Osteoblast (primary cell): Measurements from ENCODE around the gene IFI30. TPM values are rescaled to one million over a fixed set of nuclear protein-coding genes. Genes with fewer than 3 reads are reported as not detected.

Experiments used
- DNase-seq: peaks from one replicate; pipeline ENCODE4 v3.0.0; 2011; ENCODE audit warnings: low spot score, mixed read lengths; ENCODE audit not compliant: insufficient read length; ENCODE audit errors: missing footprints
- H2AFZ ChIP-seq: 2 replicates; pipeline ENCODE4 v1.6.0; 2011; ENCODE audit warnings: mild to moderate bottlenecking, low read length
- H3K27ac ChIP-seq: 2 replicates; pipeline ENCODE4 v1.5.1; 2011; ENCODE audit warnings: mild to moderate bottlenecking, low read depth, low read length, moderate library complexity
- H3K27me3 ChIP-seq: 2 replicates; pipeline ENCODE4 v1.6.0; 2012; ENCODE audit warnings: mild to moderate bottlenecking, control low read depth, inconsistent platforms, low read length, moderate library complexity; ENCODE audit not compliant: insufficient read depth
- H3K36me3 ChIP-seq: 2 replicates; pipeline ENCODE4 v1.5.1; 2011; ENCODE audit warnings: mild to moderate bottlenecking, low read length, control low read depth, moderate library complexity; ENCODE audit not compliant: insufficient read depth
- H3K4me1 ChIP-seq: 2 replicates; pipeline ENCODE4 v1.5.1; 2011; ENCODE audit warnings: mild to moderate bottlenecking, low read length, control low read depth, moderate library complexity; ENCODE audit not compliant: insufficient read depth
- H3K4me2 ChIP-seq: 2 replicates; pipeline ENCODE4 v1.6.0; 2011; ENCODE audit warnings: mild to moderate bottlenecking, low read length; ENCODE audit not compliant: insufficient read depth
- H3K4me3 ChIP-seq: fragments of 200-600 bp; sonication (generic); 3 replicates; pipeline ENCODE4 v1.5.1; 2012; ENCODE audit warnings: mild to moderate bottlenecking, low read length, inconsistent platforms; ENCODE audit not compliant: insufficient read depth
- H3K79me2 ChIP-seq: 2 replicates; pipeline ENCODE4 v1.6.0; 2012; ENCODE audit warnings: mild to moderate bottlenecking, low read length, control low read depth, inconsistent platforms; ENCODE audit not compliant: insufficient read depth
- H3K9me3 ChIP-seq: 2 replicates; pipeline ENCODE4 v1.5.1; 2011; ENCODE audit warnings: low read depth, low read length, control low read depth
- H4K20me1 ChIP-seq: 2 replicates; pipeline ENCODE4 v1.6.0; 2012; ENCODE audit warnings: mild to moderate bottlenecking, low read length, control low read depth; ENCODE audit not compliant: insufficient read depth
- CTCF ChIP-seq: IDR thresholded peaks from 2 replicates; pipeline ENCODE4 v1.5.1; 2011; ENCODE audit warnings: mild to moderate bottlenecking, low read depth, low read length, moderate library complexity; ENCODE audit errors: extremely low read depth
- total RNA-seq: library from RNA; depleted of rRNA; stranded (reverse); fragments of >200 nt; gene quantifications from 2 replicates; pipeline ENCODE4 v1.2.3, GENCODE V29; 2012

IFI30 gene
- total RNA-seq, 1 donor, result 110 TPM

DNA sequence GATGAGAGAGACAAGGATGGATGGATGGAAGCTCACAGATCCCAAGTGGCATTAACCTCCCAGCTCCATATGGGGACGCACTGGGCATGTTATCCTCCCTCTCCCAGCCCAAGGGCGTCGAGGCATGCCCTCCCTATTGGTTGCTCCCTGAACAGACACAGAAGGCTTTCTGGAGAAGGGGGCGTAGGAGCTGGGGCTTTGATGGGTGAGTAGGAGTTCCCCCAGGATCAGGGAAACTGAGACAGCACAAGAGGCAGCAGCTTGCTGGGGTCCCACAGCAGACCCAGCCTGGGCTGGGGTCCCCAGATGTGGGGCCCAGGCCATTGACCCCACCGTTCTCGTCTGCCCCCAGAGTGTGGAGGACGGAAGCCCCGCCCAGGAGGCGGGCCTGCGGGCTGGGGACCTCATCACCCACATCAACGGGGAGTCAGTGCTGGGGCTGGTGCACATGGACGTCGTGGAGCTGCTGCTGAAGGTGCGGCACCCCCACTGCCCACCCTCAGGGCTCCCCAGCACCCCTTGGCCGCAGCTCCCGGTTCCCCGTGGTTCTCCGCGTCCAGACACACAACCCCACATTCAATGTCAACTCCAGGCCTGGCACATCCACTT, 28.1 kb upstream of the IFI30 start:
- Histone ChIP-seq H3K4me3 (no peak overlapping the region), H2AFZ (no peak overlapping the region), H3K27ac (no peak overlapping the region), H3K4me2 (no peak overlapping the region), H3K79me2 (no peaks in the 10 kb centered on the region), H3K36me3 (peaks cover 39% of the 10 kb centered on the region), H3K9me3 (no peaks in the 10 kb centered on the region), H4K20me1 (no peaks in the 10 kb centered on the region), H3K27me3 (no peaks in the 10 kb centered on the region), H3K4me1 (no peaks in the 10 kb centered on the region)
- no peak for DNase-seq
- TF ChIP-seq CTCF, result no peak

DNA sequence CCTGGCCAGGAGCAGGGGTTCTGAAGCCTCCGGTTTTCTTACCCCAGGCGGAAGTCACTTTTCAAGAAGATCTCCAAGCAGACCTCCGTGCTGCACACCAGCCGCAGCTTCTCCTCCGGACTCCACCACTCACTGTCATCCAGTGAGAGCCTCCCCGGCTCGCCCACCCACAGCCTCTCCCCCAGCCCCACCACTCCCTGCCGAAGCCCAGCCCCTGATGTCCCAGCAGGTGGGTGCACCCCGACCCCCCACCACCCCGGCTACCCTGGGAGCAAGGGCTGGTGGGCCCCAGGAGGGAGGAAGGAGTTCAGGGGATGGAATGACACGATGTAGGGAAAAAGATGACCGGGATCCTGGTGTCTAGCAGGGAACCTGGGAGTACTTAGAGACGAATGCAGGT, 26.2 kb upstream of the IFI30 start:
- TF ChIP-seq CTCF, result no peak
- H3K27ac ChIP-seq, result no peak overlapping the region
- H3K27me3 ChIP-seq, result no peaks in the 10 kb centered on the region
- DNase-seq, result no peak
- H3K79me2 ChIP-seq, result no peaks in the 10 kb centered on the region
- H2AFZ ChIP-seq, result no peak overlapping the region
- peaks cover 8% of the 10 kb centered on the region for H3K4me1 ChIP-seq
- no peaks in the 10 kb centered on the region for H4K20me1 ChIP-seq
- H3K4me3 ChIP-seq, result no peak overlapping the region
- no peaks in the 10 kb centered on the region for H3K9me3 ChIP-seq
- peaks cover 32% of the 10 kb centered on the region for H3K36me3 ChIP-seq
- no peak overlapping the region for H3K4me2 ChIP-seq

DNA sequence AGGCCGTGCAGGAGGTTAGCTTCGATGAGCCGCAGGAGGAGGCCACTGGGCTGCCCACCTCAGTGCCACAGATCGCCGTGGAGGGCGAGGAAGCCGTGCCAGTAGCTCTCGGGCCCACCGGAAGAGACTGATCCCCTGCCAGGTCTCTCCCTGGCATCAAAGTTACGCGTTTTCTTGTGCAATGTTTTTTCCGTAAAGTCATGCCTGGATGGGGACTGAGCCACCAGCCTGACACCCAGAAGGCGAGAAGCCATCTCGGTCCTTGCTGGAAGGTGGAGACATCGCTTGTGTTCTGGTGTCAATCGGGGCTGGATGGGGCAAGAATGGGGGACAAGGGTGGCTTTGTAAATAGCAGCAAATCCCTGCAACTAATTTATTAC, 24.0 kb upstream of the IFI30 start:
- Histone ChIP-seq H3K4me3 (no peak overlapping the region), H2AFZ (no peak overlapping the region), H3K9me3 (no peaks in the 10 kb centered on the region), H4K20me1 (peaks cover 8% of the 10 kb centered on the region), H3K27ac (no peak overlapping the region), H3K27me3 (no peaks in the 10 kb centered on the region), H3K4me1 (peaks cover 18% of the 10 kb centered on the region), H3K36me3 (peaks cover 18% of the 10 kb centered on the region), H3K4me2 (no peak overlapping the region), H3K79me2 (peaks cover 14% of the 10 kb centered on the region)
- no peak for DNase-seq
- TF ChIP-seq CTCF, result no peak

GRCh38 chr19:18150776-18151624, 22.6 kb upstream of the IFI30 start:
- TF ChIP-seq CTCF, result no peak
- peaks cover 21% of the 10 kb centered on the region for H3K79me2 ChIP-seq
- H3K27ac ChIP-seq, result no peak overlapping the region
- no peaks in the 10 kb centered on the region for H3K27me3 ChIP-seq
- H4K20me1 ChIP-seq, result peaks cover 12% of the 10 kb centered on the region
- H3K9me3 ChIP-seq, result no peaks in the 10 kb centered on the region
- H3K4me2 ChIP-seq, result peak overlapping the region; percentile 79
- no peak overlapping the region for H3K4me3 ChIP-seq
- no peak for DNase-seq
- peaks cover 18% of the 10 kb centered on the region for H3K4me1 ChIP-seq
- no peak overlapping the region for H2AFZ ChIP-seq
- H3K36me3 ChIP-seq, result peaks cover 8% of the 10 kb centered on the region
